Mucosa of descending colon (tissue), 3 donors: ENCODE measurements around the gene AP3D1. TPM values are rescaled to one million over a fixed set of nuclear protein-coding genes. Genes with fewer than 3 reads are reported as not detected.
"Not testable (repeated sequence)": the region's sequence is repeated elsewhere in the genome, so short reads cannot be mapped to it uniquely, and the experiment has no call there.

Source experiments
- ATAC-seq: fragments of 200-7000 bp; cut with Tn5 transposase; one replicate; pipeline ENCODE4 v1.9.1; 2020; ENCODE audit warnings: mild to moderate bottlenecking, moderate library complexity
- DNase-seq, 3 donors: peaks; one replicate each; pipeline ENCODE4 v3.0.0-alpha.2; 2020
- H3K36me3 ChIP-seq: fragments of 200-600 bp; one replicate; pipeline ENCODE4 v1.8.0; 2021; ENCODE audit warnings: low read depth, mild to moderate bottlenecking
- H3K4me1 ChIP-seq: fragments of 200-600 bp; one replicate; pipeline ENCODE4 v1.8.0; 2021; ENCODE audit warnings: low read depth, mild to moderate bottlenecking
- H3K4me3 ChIP-seq: fragments of 200-600 bp; one replicate; pipeline ENCODE4 v1.8.0; 2021; ENCODE audit warnings: mild to moderate bottlenecking
- H3K9me3 ChIP-seq: fragments of 200-600 bp; one replicate; pipeline ENCODE4 v1.8.0; 2021; ENCODE audit warnings: mild to moderate bottlenecking
- intact Hi-C, 2 donors: fragments of 100-400 bp; cut with DNase I in 1 of 2; cut with micrococcal nuclease in 1 of 2; formaldehyde crosslinking; loops; one replicate each; pipeline versions ENCODE4 v1.11.0 to v1.11.1; 2022; cut with DNase I, micrococcal nuclease
- total RNA-seq, 3 donors: library from RNA; stranded (reverse); fragmentation: NEBNext Ultra II Directional in 2 of 3; extraction: Animal tissue kit (Norgen Biotek cat#: 25700) in 2 of 3; gene quantifications; one replicate each; pipeline versions ENCODE4 v1.2.1 to v1.2.4, GENCODE V29; 2021 to 2023
- TF ChIP-seq, protein P1 (sequence below): fragments of 200-600 bp; IDR thresholded peaks from one replicate; pipeline ENCODE4 v1.8.0; 2022; ENCODE audit warnings: antibody characterized with exemption, mild to moderate bottlenecking
- donor health status: DM: no; HTN: no; CAD: no; lungs with moderate emphysema.
- donor health status: DM: no; HTN: no; CAD: no.
- donor health status: DM: no; HTN: yes; CAD: no.

AP3D1 gene
- total RNA-seq, 3 donors from 2014 or later = 103 to 120 (median 103) TPM

DNA sequence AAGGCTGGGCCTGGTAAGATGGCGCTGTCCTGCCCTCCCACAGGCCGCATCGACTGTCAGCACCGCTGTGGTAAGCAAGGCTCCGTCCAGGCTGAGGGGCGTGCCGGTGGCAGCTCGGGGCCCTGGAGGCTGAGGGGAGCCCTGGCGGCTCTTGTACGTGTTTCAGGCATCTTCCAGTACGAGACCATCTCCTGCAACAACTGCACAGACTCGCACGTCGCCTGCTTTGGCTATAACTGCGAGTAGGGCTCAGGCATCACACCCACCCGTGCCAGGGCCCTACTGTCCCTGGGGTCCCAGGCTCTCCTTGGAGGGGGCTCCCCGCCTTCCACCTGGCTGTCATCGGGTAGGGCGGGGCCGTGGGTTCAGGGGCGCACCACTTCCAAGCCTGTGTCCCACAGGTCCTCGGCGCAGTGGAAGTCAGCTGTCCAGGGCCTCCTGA, 53.5 kb downstream of the AP3D1 start:
- peak in 2 of 3 donors; percentile 52 to 76 for DNase-seq
- Histone ChIP-seq H3K4me1 (peaks cover 15% of the 10 kb centered on the region), H3K9me3 (no peaks in the 10 kb centered on the region), H3K36me3 (no peaks in the 10 kb centered on the region), H3K4me3 (no peak overlapping the region)
- TF ChIP-seq, protein P1, sequence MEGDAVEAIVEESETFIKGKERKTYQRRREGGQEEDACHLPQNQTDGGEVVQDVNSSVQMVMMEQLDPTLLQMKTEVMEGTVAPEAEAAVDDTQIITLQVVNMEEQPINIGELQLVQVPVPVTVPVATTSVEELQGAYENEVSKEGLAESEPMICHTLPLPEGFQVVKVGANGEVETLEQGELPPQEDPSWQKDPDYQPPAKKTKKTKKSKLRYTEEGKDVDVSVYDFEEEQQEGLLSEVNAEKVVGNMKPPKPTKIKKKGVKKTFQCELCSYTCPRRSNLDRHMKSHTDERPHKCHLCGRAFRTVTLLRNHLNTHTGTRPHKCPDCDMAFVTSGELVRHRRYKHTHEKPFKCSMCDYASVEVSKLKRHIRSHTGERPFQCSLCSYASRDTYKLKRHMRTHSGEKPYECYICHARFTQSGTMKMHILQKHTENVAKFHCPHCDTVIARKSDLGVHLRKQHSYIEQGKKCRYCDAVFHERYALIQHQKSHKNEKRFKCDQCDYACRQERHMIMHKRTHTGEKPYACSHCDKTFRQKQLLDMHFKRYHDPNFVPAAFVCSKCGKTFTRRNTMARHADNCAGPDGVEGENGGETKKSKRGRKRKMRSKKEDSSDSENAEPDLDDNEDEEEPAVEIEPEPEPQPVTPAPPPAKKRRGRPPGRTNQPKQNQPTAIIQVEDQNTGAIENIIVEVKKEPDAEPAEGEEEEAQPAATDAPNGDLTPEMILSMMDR = no peak
- ATAC-seq = no peak
- intact Hi-C loops = no loop called here

DNA sequence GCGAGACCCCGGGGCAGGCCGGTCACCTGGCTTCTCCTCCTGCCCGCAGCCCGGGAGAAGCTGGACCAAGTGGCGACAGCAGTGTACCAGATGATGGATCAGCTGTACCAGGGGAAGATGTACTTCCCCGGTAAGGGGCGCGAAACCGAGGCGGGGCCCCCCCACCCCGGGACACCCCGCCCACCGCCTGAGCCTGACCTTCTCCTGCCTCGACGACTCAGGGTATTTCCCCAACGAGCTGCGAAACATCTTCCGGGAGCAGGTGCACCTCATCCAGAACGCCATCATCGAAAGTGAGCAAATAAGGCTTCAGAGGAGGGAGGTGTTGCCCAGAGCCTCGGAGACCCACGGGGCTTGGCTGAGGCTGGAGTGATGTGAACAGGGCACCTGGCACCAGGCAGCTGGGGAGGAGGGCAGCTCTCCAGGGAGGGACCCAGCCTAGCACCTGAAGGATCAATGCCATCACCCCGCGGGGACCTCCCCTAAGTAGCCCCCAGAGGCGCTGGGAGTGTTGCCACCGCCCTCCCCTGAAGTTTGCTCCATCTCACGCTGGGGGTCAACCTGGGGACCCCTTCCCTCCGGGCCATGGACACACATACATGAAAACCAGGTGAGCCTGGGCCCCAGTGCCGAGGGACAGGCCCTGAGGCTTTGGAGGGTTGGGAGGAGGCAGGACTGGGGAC, 54.0 kb downstream of the AP3D1 start:
- TF ChIP-seq, protein P1 = no peak
- no peak overlapping the region for H3K4me3 ChIP-seq
- intact Hi-C loops = no loop called here
- H3K4me1 ChIP-seq = peaks cover 15% of the 10 kb centered on the region
- H3K9me3 ChIP-seq = no peaks in the 10 kb centered on the region
- H3K36me3 ChIP-seq = no peaks in the 10 kb centered on the region
- ATAC-seq = no peak
- DNase-seq = peak in 2 of 3 donors; percentile 55 to 74

DNA sequence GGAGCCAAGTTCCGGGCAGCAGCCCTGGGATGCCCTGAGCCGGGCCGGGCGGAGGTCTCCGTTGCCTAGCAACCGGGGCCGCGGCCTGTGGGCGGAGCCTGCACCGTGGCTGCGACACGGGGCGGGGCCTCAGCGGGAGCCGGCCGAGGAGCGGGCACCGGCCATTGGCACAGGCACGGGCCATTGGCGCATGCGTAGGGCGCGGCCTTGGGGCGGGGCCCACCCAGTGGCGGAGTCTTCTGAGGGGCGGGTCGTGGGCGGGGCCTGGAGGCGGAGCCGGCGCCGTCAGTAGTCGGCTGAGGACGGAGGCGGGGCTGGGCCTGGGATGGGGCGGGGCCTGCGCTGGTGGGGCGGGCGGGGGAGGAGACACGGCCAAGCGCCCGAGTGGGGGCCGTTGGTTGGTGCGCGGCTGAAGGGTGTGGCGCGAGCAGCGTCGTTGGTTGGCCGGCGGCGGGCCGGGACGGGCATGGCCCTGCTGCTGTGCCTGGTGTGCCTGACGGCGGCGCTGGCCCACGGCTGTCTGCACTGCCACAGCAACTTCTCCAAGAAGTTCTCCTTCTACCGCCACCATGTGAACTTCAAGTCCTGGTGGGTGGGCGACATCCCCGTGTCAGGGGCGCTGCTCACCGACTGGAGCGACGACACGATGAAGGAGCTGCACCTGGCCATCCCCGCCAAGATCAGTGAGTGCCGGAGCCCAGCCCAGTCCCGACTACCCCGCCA, 54.7 kb downstream of the AP3D1 start, which contains the start of gene IZUMO4:
Gene IZUMO4, plus strand, starts transcription at position 436 of the 723 bp plus-strand sequence. Its CDS starts 31 bp downstream, at position 467.
- peaks cover 17% of the 10 kb centered on the region for H3K4me1 ChIP-seq
- H3K9me3 ChIP-seq = no peaks in the 10 kb centered on the region
- H3K36me3 ChIP-seq = no peaks in the 10 kb centered on the region
- peak within 1 kb of the TSS; percentile 46 for H3K4me3 ChIP-seq
- ATAC-seq (peak; percentile 88), DNase-seq (peak; percentile 100)
- TF ChIP-seq, protein P1 = peak; percentile 57
- intact Hi-C loops = no loop called here

DNA sequence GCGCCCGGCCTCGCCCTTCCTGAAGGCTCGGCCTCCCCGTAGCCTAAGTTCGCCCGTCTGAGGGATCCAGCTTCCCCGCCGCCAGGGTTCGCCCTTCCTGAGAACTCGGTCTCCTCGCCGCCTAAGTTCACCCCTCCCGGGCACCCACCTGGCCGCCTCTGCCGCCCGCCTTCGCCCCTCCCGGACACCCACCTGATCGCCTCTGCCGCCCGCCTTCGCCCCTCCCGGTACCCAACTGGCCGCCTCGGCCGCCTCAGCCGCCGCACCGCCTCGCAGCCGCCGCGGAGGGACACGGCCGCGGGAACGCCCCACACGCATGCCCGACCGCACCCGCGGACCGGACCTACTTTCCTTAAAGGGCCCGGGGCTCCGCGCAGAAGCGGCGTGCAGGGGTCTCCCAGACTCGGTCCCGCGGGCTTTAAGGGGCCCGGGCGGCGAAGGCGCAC, 55.3 kb downstream of the AP3D1 start, which contains the start of gene MOB3A:
Gene MOB3A, minus strand, starts transcription at position 293 of the 446 bp plus-strand sequence. CDS start 17,766 bp downstream, outside the sequence.
- peaks cover 21% of the 10 kb centered on the region for H3K4me1 ChIP-seq
- intact Hi-C loops = no loop called here
- peak; percentile 92 to 96 (median 95) for DNase-seq
- peak; percentile 77 for ATAC-seq
- TF ChIP-seq, protein P1 = no peak
- peak within 1 kb of the TSS; percentile 46 for H3K4me3 ChIP-seq
- no peaks in the 10 kb centered on the region for H3K9me3 ChIP-seq
- H3K36me3 ChIP-seq = no peaks in the 10 kb centered on the region

DNA sequence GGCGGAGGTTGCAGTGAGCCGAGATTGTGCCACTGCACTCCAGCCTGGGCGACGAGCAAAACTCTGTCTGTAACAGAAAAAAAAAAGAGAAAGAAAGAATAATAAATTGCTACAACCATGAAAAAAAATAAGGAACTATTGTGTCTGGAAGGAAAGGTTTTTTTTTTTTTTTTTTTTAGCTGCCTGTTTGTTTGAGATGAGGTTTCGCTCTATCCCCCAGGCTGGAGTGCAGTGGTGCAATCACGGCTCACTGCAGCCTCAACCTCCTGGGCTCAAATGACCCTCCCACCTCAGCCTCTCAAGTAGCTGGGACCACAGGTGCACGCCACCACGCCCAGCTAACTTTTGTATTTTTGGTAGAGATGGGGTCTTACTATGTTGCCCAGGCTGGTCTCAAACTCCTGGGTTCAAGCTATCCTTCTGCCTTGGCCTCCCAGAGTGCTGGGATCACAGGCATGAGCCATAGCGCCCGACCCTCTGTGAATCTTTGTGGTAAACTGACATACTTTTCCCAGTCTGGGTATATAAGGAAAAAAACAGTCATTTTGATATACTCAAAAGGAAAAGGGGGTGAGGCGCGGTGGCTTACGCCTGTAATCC, 59.3 kb downstream of the AP3D1 start:
- peaks cover 32% of the 10 kb centered on the region for H3K4me1 ChIP-seq
- ATAC-seq, H3K4me3 ChIP-seq, DNase-seq, H3K9me3 ChIP-seq, intact Hi-C loops, H3K36me3 ChIP-seq: not testable (repeated sequence)
